ENCODE measurements around the gene LPO.

The LPO gene

DNA sequence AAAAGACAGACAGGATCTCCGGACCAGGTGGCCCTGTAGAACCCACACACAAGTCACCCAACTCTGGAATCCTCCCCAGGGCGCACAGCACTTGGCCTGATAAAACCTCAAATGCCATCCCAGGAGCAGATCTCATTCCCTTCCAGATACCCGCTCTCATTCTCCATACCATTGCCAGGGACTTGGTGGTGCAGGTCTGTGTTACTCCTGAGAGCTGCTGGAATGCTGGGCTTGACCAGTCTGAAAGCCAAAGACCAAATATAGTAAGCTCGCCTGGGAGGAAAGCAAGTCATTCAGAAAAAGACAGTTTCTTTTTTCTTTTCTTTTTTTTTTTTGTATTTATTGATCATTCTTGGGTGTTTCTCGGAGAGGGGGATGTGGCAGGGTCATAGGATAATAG is 30.0 kb upstream of the LPO start:
- in situ Hi-C loops (cut with MboI; ENCODE audit: low pct_unique_long_range_greater_than_20kb, low sequenced_read_pairs, unreplicated experiment): no loop called here
- TF ChIP-seq, protein P1, sequence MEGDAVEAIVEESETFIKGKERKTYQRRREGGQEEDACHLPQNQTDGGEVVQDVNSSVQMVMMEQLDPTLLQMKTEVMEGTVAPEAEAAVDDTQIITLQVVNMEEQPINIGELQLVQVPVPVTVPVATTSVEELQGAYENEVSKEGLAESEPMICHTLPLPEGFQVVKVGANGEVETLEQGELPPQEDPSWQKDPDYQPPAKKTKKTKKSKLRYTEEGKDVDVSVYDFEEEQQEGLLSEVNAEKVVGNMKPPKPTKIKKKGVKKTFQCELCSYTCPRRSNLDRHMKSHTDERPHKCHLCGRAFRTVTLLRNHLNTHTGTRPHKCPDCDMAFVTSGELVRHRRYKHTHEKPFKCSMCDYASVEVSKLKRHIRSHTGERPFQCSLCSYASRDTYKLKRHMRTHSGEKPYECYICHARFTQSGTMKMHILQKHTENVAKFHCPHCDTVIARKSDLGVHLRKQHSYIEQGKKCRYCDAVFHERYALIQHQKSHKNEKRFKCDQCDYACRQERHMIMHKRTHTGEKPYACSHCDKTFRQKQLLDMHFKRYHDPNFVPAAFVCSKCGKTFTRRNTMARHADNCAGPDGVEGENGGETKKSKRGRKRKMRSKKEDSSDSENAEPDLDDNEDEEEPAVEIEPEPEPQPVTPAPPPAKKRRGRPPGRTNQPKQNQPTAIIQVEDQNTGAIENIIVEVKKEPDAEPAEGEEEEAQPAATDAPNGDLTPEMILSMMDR (IDR thresholded peaks at IDR 0.05; ENCODE audit: extremely low read depth, insufficient read depth, missing control alignments): no peak
- no peak for DNase-seq (ENCODE audit: low spot score)

DNA sequence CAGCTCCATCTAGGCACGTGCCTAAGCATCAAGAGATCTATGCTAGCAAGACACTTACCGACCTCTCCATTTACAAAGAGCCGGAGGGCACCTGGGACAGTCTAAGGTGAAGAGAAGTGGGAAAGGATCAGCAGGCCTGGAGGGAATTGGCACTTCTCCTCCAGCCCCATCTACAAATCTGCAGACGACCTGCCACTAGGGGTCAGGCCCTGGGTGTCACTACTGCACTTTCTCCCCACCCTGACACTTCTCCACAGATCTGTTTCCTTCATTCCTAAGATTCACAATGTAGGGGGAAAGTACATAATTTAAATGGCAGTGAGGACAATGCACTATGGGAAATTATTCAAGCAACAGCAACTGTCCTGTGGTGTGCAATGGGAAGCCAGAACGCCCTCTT is 27.5 kb upstream of the LPO start:
- in situ Hi-C loops (cut with MboI; ENCODE audit: low pct_unique_long_range_greater_than_20kb, low sequenced_read_pairs, unreplicated experiment): no loop called here
- TF ChIP-seq, protein P1 (IDR thresholded peaks at IDR 0.05; ENCODE audit: extremely low read depth, insufficient read depth, missing control alignments): peak; percentile 24
- DNase-seq (ENCODE audit: low spot score): no peak

DNA sequence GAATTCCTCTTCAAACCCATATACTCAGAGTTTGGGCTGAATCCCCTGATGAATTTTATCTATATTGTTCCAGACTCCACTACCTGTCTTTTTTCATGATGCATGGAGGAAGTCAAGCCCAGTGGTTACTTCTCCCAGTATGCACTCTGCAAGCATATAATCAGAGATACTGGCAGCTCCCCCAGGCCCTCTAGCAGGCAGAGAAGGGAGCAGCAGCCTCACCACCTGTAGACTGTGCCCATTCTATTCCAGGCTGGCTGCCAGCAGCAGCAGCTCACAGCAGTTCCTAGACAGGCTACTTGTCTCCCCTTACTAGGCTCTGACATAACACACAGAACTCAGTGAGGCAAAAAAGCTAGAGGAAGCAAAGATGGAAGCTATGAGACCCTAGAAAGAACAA is 22.7 kb upstream of the LPO start:
- in situ Hi-C loops (cut with MboI; ENCODE audit: low pct_unique_long_range_greater_than_20kb, low sequenced_read_pairs, unreplicated experiment): no loop called here
- DNase-seq (ENCODE audit: low spot score): no peak
- TF ChIP-seq, protein P1 (IDR thresholded peaks at IDR 0.05; ENCODE audit: extremely low read depth, insufficient read depth, missing control alignments): no peak

DNA sequence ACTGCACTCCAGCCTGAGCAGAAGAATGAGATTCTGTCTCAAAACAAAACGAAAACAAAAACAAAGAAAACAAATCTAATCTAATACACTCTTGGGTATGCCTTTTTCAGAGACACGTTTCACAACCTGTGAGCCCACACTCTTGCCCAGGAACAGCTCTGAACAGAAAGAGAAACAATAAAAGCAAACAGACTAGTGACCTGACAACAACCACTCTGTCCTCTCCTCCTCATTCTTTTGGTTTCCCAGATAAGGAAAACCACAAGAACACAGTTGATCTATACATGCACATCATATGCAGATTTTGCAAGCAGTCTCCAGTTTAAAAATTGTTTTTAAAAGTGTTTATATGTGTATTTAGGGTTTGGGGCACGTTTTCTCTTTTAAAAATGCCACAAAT is 20.6 kb upstream of the LPO start:
- no peak for DNase-seq (ENCODE audit: low spot score)
- TF ChIP-seq, protein P1 (IDR thresholded peaks at IDR 0.05; ENCODE audit: extremely low read depth, insufficient read depth, missing control alignments): no peak
- in situ Hi-C loops (cut with MboI; ENCODE audit: low pct_unique_long_range_greater_than_20kb, low sequenced_read_pairs, unreplicated experiment): no loop called here

DNA sequence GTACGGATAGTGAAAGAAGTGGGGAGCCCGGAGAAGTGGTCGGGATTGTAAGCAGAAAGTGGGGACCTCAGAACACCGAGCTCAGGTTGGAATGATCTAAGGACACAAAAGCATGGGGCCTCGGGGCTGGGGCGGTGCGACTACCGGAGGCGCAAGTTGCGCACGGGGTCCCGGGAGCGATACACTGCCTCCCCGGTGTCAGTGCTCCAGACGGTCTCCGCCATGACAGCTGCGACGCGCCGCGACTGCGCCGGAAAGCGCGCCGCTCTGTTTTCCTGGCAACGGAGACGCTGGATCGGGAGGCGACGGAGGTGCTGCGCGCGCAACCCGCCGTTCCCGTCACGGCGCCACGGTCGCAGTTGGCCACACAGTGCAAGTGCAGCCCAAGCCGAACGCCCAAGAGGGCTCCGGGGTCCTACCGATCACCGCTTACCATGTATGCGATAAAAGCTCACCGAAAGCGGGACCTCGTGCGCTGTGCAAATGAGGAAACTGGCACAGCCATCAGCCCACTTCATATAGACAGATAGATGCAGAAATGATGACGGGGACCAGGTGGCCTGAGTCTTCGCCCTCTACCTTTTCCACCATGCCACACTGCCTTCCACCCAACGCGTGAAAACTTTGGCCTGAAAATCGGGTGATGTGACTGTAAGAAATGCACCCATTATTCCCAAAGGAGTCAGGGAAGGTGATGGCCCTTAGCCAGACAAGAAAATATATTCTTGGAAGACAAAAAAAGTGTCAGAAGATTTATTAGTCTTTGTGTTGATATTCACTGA is 19.2 kb upstream of the LPO start, which contains the start of gene MKS1:
MKS1 (minus strand) TSS at position 249 of the 782 bp plus-strand sequence; CDS start at position 224, 25 bp downstream.
- in situ Hi-C loops (cut with MboI; ENCODE audit: low pct_unique_long_range_greater_than_20kb, low sequenced_read_pairs, unreplicated experiment): no loop called here
- DNase-seq (ENCODE audit: low spot score): peak; percentile 97
- TF ChIP-seq, protein P1 (IDR thresholded peaks at IDR 0.05; ENCODE audit: extremely low read depth, insufficient read depth, missing control alignments): peak; percentile 70

DNA sequence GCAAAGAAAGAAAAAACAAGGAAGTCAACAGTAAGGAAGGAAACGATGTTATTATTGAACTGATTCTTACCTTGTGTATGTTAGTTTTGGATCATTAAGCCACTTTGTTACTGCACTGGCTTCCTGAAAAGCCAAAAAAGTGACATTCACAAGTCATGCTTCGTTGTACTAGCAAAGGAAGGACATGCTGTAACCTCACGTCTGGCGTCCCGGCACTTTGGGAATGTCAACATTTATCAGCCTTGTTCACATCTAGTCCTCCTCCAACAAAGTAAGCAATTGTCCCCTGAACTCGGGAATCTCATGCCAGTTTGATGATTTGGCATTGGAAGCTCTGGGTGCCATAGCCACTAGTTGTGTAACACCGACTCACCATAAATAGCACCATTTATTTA is 18.6 kb upstream of the LPO start:
- TF ChIP-seq, protein P1 (IDR thresholded peaks at IDR 0.05; ENCODE audit: extremely low read depth, insufficient read depth, missing control alignments): no peak
- in situ Hi-C loops (cut with MboI; ENCODE audit: low pct_unique_long_range_greater_than_20kb, low sequenced_read_pairs, unreplicated experiment): no loop called here
- DNase-seq (ENCODE audit: low spot score): no peak

All from GM13977 (cell line).